MV-4-11 (cell line): ENCODE results near the gene ATP5PB.

Source experiments
- DNase-seq: peaks from one replicate; lab custom pipeline; 2025; lab: John Stamatoyannopoulos, UW

Gene ATP5PB

DNA sequence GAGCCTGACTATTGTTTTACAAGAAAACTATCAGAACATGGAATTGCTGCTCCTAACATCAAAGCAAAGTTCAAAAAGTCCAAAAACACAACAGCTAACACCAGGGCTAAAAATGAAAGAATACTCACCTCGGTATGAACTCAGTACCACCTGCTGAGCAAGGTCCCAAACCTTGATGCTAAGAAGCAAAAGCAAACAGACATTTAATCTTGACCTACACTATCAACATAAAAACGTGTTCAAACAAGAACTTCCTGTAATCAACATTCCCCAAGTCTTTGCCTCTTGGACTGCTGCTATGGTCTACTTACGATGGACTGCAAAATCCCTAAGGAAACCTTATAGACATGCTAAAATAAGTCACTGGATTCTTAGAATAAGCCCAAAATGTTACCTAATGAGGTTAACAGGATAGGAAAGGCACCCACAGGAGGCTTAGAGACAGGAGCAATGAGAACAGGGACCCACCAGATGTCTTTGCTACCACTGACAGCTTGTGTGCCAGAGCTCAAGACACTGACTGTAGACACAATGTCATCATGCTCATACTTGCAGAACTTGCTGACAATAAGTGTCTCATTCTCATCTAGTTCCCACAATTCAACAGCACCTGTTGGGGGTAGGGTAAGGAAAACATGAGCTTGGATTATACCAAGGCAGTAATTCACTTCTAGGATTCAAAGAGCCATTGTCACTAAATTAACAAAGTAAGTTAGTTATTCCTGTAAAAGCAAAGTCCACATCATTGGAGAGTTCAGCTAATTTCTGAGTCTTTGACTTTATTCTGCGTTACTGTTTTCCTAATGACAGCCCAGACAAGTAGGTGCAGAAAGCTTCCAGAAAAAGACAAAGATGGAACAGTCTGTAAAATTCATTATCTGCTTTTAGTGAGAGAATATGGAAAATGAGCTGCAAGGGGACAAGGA lies 2.0 kb upstream of the ATP5PB start:
- no peak for DNase-seq

DNA sequence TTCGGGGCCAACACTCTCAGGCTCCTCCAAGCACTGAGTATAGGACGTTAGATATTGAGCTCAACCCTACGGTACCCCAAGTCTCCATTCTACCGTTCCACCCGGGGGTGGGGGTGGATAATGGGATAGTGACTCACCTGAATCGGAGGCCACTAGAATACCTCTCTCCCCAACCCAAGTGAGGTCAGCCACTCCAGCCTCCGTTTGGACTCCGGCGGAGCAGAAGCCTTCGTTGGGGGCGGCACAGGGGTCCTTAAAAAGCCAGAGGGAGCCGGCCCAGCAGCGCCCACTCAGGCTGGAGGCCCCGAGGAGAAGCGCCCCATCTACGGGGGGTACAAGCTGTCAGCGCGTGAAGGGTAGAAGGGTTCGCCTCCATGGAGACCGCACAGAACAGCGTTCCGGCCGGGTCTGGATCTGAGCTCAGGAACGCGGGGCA lies 764 bp upstream of the ATP5PB start:
- no peak for DNase-seq

DNA sequence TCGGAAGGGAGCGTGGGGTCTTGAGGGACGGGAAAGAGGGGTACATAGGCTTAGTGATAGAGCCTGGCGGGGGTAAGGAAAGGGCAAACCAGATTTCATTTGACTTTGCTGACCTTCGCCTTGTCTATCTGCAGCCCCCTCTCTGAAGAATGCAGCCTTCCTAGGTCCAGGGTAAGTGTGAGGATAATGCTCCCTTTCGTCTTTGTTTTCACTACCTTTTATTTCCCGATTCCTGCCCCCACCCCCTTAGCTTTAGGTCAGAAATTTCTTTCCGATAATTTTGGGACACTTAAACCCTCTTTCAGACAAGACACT lies 396 bp downstream of the ATP5PB start:
- DNase-seq: no peak

DNA sequence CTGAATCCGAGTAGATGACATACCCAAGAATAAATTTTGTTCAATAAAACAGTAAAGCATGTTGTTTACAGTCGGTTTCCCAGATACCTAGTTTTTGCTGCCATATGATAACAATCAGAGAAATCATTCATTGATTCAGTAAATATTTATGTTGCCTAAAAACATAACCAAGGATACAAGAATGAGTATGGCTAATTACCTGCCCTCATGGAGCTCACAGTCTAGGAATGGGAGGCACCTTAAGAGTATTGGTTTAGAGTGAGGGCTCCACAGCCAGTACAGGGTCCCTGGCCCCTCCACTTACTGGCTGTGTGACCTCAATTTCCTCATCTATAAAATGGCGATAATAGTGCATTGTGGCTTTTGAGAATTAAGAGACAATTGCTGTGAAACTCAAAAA lies 921 bp downstream of the ATP5PB start:
- DNase-seq: no peak

DNA sequence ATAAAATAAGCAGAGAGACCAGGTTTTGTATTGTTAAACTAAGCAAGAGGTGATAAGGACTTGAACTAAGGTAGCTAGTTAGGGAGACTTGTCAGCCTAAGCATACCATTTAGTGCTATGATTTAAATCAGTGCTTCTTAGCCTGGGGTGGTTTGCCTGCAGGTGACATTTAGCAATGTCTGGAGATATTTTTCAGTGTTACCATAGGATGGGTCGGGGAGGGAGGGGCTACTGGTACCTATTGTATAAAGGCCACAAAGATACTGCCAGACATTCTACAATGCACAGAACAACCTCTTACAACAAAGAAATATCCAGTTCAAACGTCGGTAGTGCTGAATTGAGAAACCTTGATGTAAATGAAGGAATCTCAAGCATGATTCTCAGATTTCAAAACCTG lies 3.3 kb downstream of the ATP5PB start:
- DNase-seq: no peak

GRCh38 chr1:111453706-111454105 lies 4.4 kb downstream of the ATP5PB start:
- DNase-seq: no peak

GRCh38 chr1:111454859-111455641 lies 5.8 kb downstream of the ATP5PB start:
- DNase-seq: no peak

DNA sequence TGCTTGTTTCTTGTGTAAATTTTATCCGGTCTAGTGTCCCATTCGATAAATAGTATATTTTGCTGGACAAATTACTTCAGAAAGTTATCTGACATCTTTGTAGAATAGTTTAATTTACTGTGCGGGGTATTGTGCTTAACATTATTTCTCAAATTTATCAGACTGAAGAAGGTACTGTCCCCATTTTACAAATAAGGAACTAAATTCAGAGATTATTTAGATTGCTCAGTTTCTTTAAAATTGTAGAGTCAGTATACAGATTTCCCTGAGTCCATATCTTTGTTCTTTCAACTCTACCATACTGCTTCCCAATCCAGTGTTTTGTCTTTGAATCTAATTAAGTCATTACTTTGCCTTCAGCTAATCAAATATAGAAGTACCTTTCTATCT lies 6.4 kb downstream of the ATP5PB start:
- DNase-seq: no peak

DNA sequence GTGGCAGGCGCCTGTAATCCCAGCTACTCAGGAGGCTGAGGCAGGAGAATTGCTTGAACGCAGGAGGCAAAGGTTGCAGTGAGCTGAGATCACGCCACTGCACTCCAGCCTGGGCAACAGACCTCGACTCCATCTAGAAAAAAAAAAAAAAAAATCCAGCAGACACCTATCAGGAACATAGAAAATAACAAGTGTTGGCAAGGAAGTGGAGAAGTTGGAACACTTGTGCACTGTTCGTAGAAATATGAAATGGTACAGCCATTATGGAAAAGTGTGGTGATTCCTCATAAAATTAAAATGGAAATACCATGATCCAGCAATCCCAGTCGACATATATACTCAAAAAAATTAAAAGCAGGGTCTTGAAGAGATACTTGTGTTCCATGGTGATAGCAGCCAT lies 12.5 kb downstream of the ATP5PB start:
- no peak for DNase-seq

GRCh38 chr1:111462370-111463028 lies 13.2 kb downstream of the ATP5PB start:
- DNase-seq: no peak

DNA sequence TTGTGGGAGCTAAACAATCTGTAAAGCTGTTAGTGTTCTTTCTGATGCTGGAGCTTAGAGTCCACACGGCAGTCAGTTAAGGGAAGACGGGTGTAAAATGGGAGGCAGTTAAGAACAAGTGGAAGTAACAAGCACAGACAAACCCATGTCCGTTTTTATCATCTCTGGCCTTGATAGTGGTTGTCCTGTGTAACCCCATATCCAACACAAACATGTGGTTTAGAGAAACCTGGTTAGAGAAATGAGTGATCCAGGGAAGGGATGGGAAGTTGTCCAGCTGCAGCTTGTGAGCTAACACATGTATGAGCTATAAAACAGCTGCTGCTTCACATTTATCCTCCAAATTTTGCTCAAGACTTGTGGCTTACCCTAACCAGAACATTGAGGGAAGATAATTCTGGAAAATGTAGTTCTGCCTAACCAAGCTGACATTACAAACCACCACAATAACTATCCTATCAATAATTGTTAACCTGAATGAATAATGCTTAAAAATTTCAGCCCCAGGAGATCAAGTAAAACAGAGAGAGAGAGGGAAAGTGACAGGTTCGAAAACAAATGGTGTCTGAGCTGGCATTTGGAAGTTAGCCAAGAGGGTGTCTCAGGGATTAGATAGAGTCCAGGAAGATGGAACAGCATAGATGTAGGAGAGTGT lies 13.9 kb downstream of the ATP5PB start:
- peak; percentile 64 for DNase-seq

DNA sequence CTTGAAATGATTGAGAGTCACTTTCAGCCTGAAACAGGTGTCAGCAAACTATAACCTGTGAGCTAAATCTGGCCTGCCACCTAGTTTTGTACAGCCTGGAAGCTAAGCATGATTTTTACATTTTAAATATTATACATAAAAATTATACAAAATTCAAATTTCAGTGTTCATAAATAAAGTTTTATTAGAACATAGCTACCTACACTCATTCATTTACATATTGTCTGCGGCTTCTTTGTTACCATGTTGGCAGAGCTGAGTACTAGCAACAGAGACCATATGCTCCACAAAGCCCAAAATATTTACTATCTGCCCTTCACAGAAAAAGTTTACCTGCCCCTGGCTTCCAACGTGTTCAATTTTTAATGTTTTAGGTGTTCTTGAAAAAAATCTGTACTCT lies 16.5 kb downstream of the ATP5PB start:
- DNase-seq: no peak

DNA sequence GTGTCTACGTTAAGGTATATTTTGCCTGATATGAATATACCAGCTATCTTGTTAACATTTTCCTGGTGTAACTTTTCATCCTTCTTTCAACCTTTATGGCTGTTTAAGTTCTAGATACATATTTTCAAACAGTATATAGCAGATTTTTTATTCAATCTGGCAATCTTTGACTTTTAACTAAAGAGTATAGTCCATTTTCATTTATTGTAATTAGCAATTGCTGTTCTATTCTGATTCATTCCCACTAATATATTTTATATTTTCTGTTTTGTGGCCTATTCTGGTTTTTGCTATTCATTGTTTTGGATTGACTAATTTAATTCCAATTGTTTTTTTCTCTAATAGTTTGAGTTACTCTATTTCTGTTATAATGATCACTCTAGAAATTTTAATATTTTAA lies 17.2 kb downstream of the ATP5PB start:
- DNase-seq: no peak

DNA sequence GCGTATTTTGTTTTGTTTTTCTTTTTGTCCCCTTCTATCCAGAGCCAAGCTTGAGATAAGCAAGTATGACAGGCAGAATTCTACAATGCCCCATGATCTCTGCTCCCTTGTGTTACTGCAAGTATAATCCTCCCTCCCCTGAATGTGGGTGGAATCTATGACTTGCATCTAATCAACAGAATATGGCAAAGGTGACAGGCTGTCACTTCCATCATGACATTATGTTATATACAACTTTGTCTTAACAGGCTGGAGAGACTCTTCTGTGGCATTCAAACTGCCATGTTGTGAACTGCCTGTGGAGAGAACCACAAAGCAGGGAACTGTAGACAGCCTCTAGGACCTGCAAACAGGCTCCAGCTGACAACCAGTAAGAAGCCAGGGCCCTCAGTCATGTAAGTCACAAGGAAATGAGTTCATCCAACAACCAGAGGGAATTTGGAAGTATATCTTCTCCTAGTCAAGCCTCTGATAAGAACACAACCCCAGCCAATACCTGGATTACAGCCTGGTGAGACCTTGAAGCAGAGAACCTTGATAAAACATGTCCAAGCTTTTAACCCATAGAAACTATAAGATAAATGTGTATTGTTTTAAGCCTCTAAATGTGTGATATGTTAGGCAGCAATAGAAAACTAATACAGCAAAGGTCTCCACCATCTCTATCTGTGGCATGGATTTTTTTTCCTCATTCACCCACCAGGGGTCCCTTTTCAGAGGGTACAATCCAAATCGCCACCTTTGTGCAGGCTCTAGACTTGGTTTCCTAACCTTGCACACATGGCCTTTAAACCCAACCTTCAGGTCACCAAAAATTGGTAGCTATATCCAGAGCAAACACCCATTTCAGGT lies 18.8 kb downstream of the ATP5PB start:
- no peak for DNase-seq

DNA sequence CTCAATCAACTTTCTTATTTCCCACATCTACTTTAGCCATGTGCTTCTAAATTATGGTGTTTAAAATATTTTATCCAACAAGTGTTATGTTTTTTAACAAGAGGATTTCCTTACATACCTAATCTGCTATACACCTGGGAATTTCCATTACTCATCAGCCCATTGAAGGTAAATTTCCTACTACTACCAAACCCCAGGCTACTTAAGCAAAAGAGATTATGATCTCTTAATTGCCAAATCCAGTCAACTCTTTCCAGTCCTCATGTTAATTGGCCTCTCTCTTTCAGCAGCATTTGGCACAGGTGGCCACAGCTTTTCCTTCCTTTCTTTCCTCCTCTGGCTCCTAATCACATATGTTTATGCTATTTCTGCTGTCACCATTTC lies 19.4 kb downstream of the ATP5PB start:
- no peak for DNase-seq

GRCh38 chr1:111469539-111469938 lies 20.3 kb downstream of the ATP5PB start:
- DNase-seq: no peak

DNA sequence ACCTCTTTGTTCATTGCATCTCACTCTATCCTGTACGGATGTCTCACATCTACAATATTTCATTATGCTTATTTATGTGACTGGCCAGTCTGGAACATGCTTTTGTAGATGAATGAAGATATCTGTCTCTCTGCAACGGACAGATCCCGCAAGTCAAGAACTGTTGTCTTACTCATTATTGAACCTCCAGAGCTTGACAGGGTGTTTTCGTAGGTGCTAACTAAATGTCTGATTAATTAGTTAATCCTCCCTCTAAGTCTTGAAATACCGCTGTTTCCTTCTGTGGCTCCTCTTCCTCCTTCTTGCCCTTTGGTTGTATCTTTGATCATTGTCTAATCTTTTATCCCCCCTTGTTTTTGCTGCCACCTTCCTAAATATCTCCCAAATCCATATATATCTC lies 21.3 kb downstream of the ATP5PB start:
- DNase-seq: no peak

GRCh38 chr1:111471012-111471411 lies 21.7 kb downstream of the ATP5PB start:
- DNase-seq: peak; percentile 99

- no peak for DNase-seq
These were observed 22.3 kb downstream of the ATP5PB start for GRCh38 chr1:111471538-111471937.

- no peak for DNase-seq
These were observed 24.8 kb downstream of the ATP5PB start for GRCh38 chr1:111474106-111474505.

- DNase-seq: no peak
These were observed 25.3 kb downstream of the ATP5PB start for GRCh38 chr1:111474521-111474920.
